A204.1 (cell line): ENCODE data around the gene NUP85.
"Not testable (repeated sequence)": the region's sequence is repeated elsewhere in the genome, so short reads cannot be mapped to it uniquely, and the experiment has no call there.

ENCODE experiments used
- FAIRE-seq: peaks from 2 replicates; lab custom pipeline; 2012; peaks lifted over from hg19 to GRCh38; lab: Jason Lieb, UNC

The NUP85 gene

GRCh38 chr17:75205037-75205792 is at the start of gene NUP85:
TSS of gene NUP85 (plus strand) at chr17:75205679. CDS start at chr17:75205762, 83 bp downstream.
- no peak for FAIRE-seq

- FAIRE-seq = not testable (repeated sequence)
Observed at GRCh38 chr17:75158480-75158879, 47.0 kb upstream of the NUP85 start.

- FAIRE-seq = no peak
Observed at GRCh38 chr17:75159196-75160031, 46.1 kb upstream of the NUP85 start.

GRCh38 chr17:75160211-75160610 is 45.3 kb upstream of the NUP85 start:
- FAIRE-seq = no peak

GRCh38 chr17:75163074-75163473 is 42.4 kb upstream of the NUP85 start:
- no peak for FAIRE-seq

- not testable (repeated sequence) for FAIRE-seq
Observed at GRCh38 chr17:75164606-75165005, 40.9 kb upstream of the NUP85 start.

- no peak for FAIRE-seq
Observed at GRCh38 chr17:75168998-75169397, 36.5 kb upstream of the NUP85 start.

- no peak for FAIRE-seq
Observed at GRCh38 chr17:75173526-75173925, 32.0 kb upstream of the NUP85 start.

- FAIRE-seq = no peak
Observed at GRCh38 chr17:75174996-75175395, 30.5 kb upstream of the NUP85 start.

- FAIRE-seq = no peak
Observed at GRCh38 chr17:75176625-75177024, 28.9 kb upstream of the NUP85 start.

- no peak for FAIRE-seq
Observed at GRCh38 chr17:75178453-75178852, 27.0 kb upstream of the NUP85 start.

GRCh38 chr17:75181110-75181509 is 24.4 kb upstream of the NUP85 start:
- no peak for FAIRE-seq

- FAIRE-seq = no peak
Observed at GRCh38 chr17:75181608-75182318, 23.7 kb upstream of the NUP85 start.

GRCh38 chr17:75182319-75182568 is 23.2 kb upstream of the NUP85 start:
- FAIRE-seq = no peak

- FAIRE-seq = no peak
Observed at GRCh38 chr17:75182569-75183436, 22.7 kb upstream of the NUP85 start, which contains the start of gene SUMO2. TSS of gene SUMO2 (minus strand) at chr17:75182959. CDS start at chr17:75182834, 125 bp downstream.

GRCh38 chr17:75183999-75184884 is 21.2 kb upstream of the NUP85 start:
- no peak for FAIRE-seq

GRCh38 chr17:75188614-75189013 is 16.9 kb upstream of the NUP85 start:
- no peak for FAIRE-seq

GRCh38 chr17:75191584-75191983 is 13.9 kb upstream of the NUP85 start:
- FAIRE-seq = no peak

GRCh38 chr17:75194879-75195278 is 10.6 kb upstream of the NUP85 start:
- FAIRE-seq = no peak

GRCh38 chr17:75199886-75200618 is 5.4 kb upstream of the NUP85 start:
- no peak for FAIRE-seq
